HFF-Myc (cell line): ENCODE results near the gene DPH3.

ENCODE experiments used
- DNase-seq: peaks from one replicate; pipeline ENCODE4 v3.0.0-alpha.2; 2011; ENCODE audit warnings: low read depth; ENCODE audit errors: extremely low read depth
- H3K4me3 ChIP-seq: replicated peaks from 2 replicates; pipeline ENCODE4 v1.5.1; 2011; ENCODE audit warnings: low read depth, mild to moderate bottlenecking, control low read depth, low read length
- TF ChIP-seq, protein P1 (sequence below): IDR thresholded peaks from 2 replicates; pipeline ENCODE4 v1.5.1; 2012; ENCODE audit warnings: mild to moderate bottlenecking, low read depth, low read length, control low read depth; ENCODE audit errors: missing control alignments

Gene DPH3

DNA sequence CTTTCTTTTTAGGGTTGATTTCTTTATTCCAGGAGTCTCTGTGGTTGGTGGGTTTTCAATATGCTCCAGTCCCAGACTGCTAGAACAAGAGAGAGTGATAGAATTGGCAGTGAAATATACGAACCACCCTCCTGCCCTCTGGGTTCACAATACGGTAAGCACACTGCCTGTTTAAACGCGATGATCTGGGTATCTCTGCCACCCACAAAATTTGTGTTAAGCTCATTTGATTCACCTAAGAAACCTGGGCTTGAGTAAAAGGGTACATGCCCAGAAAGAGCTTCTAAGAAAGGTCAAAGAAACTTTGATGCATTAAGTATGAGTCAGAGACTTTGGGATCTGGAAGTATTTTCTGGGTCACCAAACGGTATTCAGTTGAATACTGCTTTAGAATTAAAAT is 30.1 kb upstream of the DPH3 start:
- no peak overlapping the region for H3K4me3 ChIP-seq
- TF ChIP-seq, protein P1, sequence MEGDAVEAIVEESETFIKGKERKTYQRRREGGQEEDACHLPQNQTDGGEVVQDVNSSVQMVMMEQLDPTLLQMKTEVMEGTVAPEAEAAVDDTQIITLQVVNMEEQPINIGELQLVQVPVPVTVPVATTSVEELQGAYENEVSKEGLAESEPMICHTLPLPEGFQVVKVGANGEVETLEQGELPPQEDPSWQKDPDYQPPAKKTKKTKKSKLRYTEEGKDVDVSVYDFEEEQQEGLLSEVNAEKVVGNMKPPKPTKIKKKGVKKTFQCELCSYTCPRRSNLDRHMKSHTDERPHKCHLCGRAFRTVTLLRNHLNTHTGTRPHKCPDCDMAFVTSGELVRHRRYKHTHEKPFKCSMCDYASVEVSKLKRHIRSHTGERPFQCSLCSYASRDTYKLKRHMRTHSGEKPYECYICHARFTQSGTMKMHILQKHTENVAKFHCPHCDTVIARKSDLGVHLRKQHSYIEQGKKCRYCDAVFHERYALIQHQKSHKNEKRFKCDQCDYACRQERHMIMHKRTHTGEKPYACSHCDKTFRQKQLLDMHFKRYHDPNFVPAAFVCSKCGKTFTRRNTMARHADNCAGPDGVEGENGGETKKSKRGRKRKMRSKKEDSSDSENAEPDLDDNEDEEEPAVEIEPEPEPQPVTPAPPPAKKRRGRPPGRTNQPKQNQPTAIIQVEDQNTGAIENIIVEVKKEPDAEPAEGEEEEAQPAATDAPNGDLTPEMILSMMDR = no peak
- no peak for DNase-seq

DNA sequence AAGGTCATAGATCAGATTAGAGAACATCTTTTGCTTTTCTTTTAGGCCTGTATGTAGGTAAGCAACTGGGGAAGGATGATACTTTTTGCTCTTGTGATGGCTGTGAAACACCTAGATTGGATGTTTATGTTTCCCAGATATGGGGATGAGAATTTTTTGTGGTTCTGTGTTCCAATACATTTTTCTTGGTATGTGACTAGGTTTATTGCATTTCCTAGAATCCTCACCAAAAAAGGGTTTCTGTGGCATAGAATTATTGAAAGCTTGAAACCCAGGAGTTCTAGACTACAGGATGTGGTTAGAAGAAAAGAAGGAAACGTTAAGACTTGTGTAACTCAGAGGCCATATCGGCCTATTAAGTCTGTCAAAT is 26.1 kb upstream of the DPH3 start:
- no peak for DNase-seq
- TF ChIP-seq, protein P1 = no peak
- H3K4me3 ChIP-seq = no peak overlapping the region

DNA sequence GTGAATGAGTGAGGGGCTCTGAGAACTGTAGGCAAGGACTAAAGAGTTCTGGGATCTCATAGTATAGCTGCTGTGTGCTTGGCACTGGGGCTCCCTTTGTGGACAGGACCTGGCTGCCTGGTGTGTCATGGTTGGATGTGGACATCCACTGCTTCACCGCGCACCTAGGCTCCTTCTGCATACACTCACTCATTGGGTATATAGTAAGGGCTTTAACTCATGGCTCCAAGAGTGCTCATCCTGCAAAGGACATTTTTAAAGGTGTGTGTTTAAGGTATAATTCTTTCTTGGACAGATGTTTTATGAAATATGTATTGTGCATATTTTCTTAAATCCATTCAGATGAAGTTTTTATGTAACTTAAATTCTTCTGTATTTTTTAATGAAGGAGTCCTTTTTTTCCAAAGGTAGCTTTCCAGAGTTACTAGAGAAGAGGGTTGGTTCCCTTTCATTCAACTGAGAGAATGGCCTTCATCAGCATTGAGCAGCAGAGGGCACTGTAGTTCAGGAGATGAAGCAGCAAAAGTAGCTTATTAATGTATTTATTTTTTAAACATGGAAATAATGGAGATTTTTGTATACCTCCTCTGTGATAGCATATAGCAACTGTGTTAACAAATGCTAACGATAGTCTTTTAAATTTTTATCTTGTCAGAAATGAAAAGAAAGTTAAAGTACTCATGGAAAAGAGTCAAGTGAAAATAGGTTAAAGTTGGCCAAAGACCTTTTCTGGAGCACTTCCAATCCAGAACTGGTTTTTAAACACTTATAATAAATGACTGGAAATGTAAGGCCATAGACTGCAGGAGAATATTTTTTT is 25.5 kb upstream of the DPH3 start:
- no peak for DNase-seq
- no peak overlapping the region for H3K4me3 ChIP-seq
- TF ChIP-seq, protein P1 = peak; percentile 67

DNA sequence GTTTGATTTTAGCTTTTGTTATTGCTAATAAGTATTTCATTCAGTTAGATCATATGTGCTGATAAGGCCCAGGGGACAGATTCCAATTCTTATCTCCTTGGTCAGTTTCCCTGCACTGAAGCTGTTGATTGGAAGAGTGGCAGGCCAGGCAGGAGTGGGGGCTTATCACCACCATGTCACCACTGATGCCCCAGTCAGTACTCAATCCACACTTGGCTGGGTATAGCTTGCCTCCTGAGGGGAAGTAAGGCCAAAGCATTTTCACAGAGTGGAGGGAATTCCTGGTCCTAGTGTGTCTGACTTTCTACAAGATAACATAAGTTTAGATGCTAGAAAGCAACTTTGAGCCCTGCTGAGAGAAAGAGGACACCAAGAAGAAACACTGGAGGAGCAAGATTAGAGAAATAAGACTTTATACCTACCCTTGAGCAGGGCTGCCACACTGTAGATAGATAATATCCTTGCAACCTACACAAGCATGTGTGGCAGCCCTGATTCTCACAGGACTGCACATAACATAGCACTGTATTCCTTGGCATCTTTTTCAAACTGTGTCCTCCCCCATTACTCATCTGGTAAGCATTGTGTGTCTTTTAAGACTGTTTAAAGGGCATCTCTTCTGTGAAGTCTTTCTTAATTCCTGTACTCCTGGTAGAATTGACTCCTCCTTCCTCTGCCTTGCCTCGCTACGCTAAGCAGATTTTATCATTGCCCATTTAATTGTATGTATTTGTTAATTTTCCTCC is 24.6 kb upstream of the DPH3 start:
- no peak for DNase-seq
- H3K4me3 ChIP-seq = no peak overlapping the region
- TF ChIP-seq, protein P1 = no peak

DNA sequence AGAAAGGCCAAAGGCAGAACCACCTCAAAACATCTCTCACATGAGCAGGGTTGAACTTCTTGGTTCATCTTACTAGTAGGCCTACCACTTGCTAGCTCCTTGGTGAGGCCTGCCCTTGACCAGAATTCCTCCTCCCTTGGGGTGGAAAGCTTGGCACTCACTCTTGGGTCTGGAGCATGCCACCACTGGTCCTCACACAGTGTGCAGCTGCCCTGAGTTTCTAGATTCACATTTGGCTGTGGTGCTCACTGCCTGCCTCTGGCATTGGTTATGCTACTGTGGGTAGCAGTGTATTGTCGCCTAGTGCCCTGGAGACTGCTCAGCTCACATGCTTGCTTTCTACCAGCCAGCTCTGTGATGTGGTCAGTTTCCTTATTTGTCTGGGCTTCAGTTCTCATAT is 23.9 kb upstream of the DPH3 start:
- no peak overlapping the region for H3K4me3 ChIP-seq
- no peak for DNase-seq
- TF ChIP-seq, protein P1 = no peak

DNA sequence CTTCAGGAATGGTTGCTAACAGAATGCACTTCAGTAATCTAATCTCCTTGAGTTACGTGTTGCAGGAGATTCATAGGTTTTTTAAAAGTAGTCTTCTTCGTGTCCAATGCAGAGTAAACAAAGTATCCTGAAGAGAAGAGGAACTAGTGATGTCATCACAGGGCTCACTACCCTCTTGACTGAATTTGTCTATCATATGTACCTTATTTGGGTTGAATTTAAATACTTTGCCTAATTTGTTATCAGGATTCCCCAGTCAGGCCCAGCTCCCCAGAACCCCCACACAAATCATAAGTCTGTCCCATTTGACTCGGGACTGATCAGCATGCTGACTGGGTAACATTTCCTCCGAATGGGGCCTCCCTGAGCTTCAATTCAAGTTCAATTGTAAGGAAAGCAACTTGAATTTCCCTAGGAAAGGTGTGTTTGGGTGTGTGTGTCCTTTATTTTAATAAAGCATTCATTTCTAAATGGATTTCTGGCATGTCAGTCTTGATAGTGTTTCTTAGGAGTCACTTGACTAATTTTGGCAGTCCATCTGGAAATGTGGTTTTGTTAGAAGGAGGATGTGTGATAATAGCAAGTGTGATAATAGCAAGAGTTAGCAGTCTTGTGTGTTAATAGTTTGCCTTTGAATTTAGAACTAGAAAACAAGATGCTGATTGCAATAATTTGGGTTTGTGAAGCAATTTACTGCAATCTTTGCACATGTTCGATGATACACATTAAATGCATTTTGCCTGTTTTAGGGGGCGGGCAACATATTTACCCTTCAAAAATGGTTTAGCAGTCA is 22.2 kb upstream of the DPH3 start:
- DNase-seq = no peak

More for the DNA sequence above, 22.2 kb upstream of the DPH3 start:
- TF ChIP-seq, protein P1 = no peak
- H3K4me3 ChIP-seq = no peak overlapping the region
